T47D (cell line): Measurements from ENCODE around the gene BRSK1.

Source experiments
- DNase-seq, 2 experiments: peaks; one replicate each; pipeline versions ENCODE4 v3.0.0 to v3.0.0-alpha.2; 2011 to 2012; ENCODE audit warnings: low read depth in 1 of 2, low spot score in 1 of 2
- JUND ChIP-seq: IDR thresholded peaks from 2 replicates; pipeline ENCODE4 v1.6.1; 2012; ENCODE audit warnings: low read depth
- in situ Hi-C: cut with HindIII; loops from 2 replicates; pipeline ENCODE4 v1.10.0; 2016; ENCODE audit warnings: low sequenced_read_pairs, low pct_unique_long_range_greater_than_20kb

BRSK1 gene

GRCh38 chr19:55283548-55284377 is at the start of gene BRSK1:
BRSK1 (plus strand) TSS chr19:55283997; CDS start chr19:55284443, 446 bp downstream.
- in situ Hi-C loops: no loop called here

GRCh38 chr19:55238030-55238429 is 45.8 kb upstream of the BRSK1 start:
- no peak for TF ChIP-seq JUND
- DNase-seq: no peak
- in situ Hi-C loops: no loop called here

More at GRCh38 chr19:55283548-55284377, at the start of gene BRSK1:
- TF ChIP-seq JUND: no peak
- peak in 1 of 2 experiments; percentile 71 for DNase-seq

GRCh38 chr19:55239004-55239403 is 44.8 kb upstream of the BRSK1 start:
- TF ChIP-seq JUND: no peak
- in situ Hi-C loops: no loop called here
- DNase-seq: no peak

GRCh38 chr19:55240713-55241020 is 43.1 kb upstream of the BRSK1 start:
- TF ChIP-seq JUND: no peak
- in situ Hi-C loops: no loop called here
- no peak for DNase-seq

- TF ChIP-seq JUND: no peak
- in situ Hi-C loops: no loop called here
- DNase-seq: no peak
Observed at GRCh38 chr19:55241143-55241934, 42.5 kb upstream of the BRSK1 start.

GRCh38 chr19:55241935-55242464 is 41.8 kb upstream of the BRSK1 start:
- DNase-seq: no peak
- in situ Hi-C loops: no loop called here

GRCh38 chr19:55242517-55242916 is 41.3 kb upstream of the BRSK1 start:
- TF ChIP-seq JUND: no peak
- in situ Hi-C loops: no loop called here
- no peak for DNase-seq

More at GRCh38 chr19:55241935-55242464, 41.8 kb upstream of the BRSK1 start:
- no peak for TF ChIP-seq JUND

GRCh38 chr19:55244004-55244680 is 39.7 kb upstream of the BRSK1 start:
- no peak for TF ChIP-seq JUND
- no peak for DNase-seq
- in situ Hi-C loops: no loop called here

GRCh38 chr19:55245236-55245904 is 38.4 kb upstream of the BRSK1 start:
- TF ChIP-seq JUND: no peak
- in situ Hi-C loops: no loop called here

GRCh38 chr19:55246462-55247451 is 37.0 kb upstream of the BRSK1 start:
- no peak for TF ChIP-seq JUND
- no peak for DNase-seq
- in situ Hi-C loops: no loop called here

More at GRCh38 chr19:55245236-55245904, 38.4 kb upstream of the BRSK1 start:
- DNase-seq: no peak

- TF ChIP-seq JUND: no peak
- peak in 1 of 2 experiments; percentile 39 for DNase-seq
Observed at GRCh38 chr19:55247621-55248099, 36.1 kb upstream of the BRSK1 start.

More at GRCh38 chr19:55247621-55248099, 36.1 kb upstream of the BRSK1 start:
- in situ Hi-C loops: no loop called here
